Left colon (tissue), 2 donors: ENCODE measurements around the gene TMEM140. TPM values are rescaled to one million over a fixed set of nuclear protein-coding genes. Genes with fewer than 3 reads are reported as not detected.
"Not testable (repeated sequence)": the region's sequence is repeated elsewhere in the genome, so short reads cannot be mapped to it uniquely, and the experiment has no call there.

Experiments
- ATAC-seq: fragments of 200-7000 bp; cut with Tn5 transposase; one replicate; pipeline ENCODE4 v1.9.1; 2020; ENCODE audit warnings: mild to moderate bottlenecking, moderate library complexity
- DNase-seq, 2 donors: peaks; one replicate each; pipeline ENCODE4 v3.0.0-alpha.2; 2020
- intact Hi-C, 2 donors: fragments of 100-400 bp; cut with DNase I in 1 of 2; cut with micrococcal nuclease in 1 of 2; formaldehyde crosslinking; loops; one replicate each; pipeline versions ENCODE4 v1.11.2 to v1.14.0; 2022; cut with DNase I, micrococcal nuclease
- long read RNA-seq: library from polyadenylated mRNA; unstranded; transcript quantifications from one replicate; pipeline ENCODE4 v2.0.0, GENCODE V29; 2021
- total RNA-seq, 2 donors: library from RNA; stranded (reverse); fragmentation: NEBNext Ultra II Directional; extraction: Animal tissue kit (Norgen Biotek cat#: 25700); gene quantifications; one replicate each; pipeline ENCODE4 v1.2.1, GENCODE V29; 2021
- donor health status: DM: no; HTN: no; CAD: no.
- donor health status: DM: yes; HTN: yes; CAD: no.

TMEM140 gene
- total RNA-seq = 10 to 100 TPM in 1 of 2 donors, 1 to 10 TPM in 1; 7.4 to 18.3 TPM
- long read RNA-seq, transcript TMEM140-201 (2 exons, 1,997 nt) = major isoform, 15 of 18 reads
- long read RNA-seq, partial matches to known transcripts = 0 of 18 reads
- long read RNA-seq, other reads (novel, unspliced or antisense) = 3 of 18 reads

GRCh38 chr7:135147899-135148721 is at the start of gene TMEM140:
TMEM140 (plus strand) TSS chr7:135148072; CDS start chr7:135164442, 16,370 bp downstream.
- ATAC-seq = peak; percentile 94
- intact Hi-C loops = loop anchor here in 1 of 2 donors (5.0 kb wide), 1 partner anchor 161 kb away; the partner anchor contains the start of gene AGBL3
- peak; percentile 58 to 68 for DNase-seq

DNA sequence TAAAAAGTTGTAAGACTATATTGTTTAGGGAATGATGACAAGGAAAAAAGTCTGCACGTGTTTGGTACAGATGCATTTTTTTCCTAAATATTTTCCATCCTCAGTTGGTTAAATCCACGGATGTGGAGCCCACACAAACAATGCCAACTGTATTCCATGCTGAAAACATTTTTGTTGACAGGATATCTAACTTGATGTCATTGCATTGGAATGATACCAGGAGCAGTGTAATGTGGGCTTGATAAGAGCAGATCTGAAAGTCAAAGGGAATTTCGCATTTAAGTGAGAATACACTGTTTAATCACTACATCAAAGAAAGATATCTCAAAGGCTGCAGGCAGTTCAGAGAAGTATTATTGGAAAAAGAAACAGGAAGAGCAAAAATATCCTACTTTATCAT is 49.5 kb upstream of the TMEM140 start:
- DNase-seq (no peak), ATAC-seq (no peak)
- intact Hi-C loops = no loop called here

- intact Hi-C loops = no loop called here
- DNase-seq (no peak), ATAC-seq (no peak)
Observed at GRCh38 chr7:135100856-135101255, 47.0 kb upstream of the TMEM140 start.

DNA sequence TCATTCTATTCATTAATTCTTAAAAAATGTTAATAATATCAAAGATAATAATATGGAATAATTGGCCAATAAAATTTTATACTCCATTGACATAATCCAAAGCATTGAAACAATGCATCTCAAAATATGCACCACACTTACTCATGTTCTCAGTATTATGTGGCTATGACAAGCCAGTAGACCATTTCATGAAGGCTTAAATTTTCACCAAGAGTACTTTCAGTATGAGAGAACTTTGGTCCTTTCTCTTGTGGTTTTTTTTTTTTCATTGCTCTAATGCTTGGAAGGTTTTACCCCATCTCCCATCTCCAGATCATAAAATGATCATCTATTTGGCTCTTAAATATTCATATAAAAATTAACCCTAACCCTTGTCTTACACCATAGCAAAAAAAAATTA is 45.5 kb upstream of the TMEM140 start:
- no peak for ATAC-seq
- DNase-seq = no peak
- intact Hi-C loops = no loop called here

DNA sequence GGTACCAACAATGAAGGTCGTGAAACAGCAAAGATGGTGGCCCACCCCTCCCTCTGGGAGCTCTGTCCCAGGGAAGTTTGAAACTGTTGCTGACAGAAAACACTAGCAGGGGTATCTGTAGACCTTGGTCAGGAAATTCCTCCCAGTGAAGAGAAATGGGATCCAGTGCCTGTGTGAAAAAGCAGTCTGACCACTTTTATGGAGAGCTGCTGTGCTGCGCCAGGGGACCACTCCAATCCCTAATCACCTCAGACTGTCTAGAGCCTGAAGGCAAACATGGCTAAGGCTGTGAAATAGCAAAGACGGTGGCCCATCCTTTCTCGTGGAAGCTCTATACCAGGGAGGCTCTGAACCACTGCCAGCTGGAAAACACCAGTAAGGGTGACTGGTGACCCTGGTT is 38.3 kb upstream of the TMEM140 start:
- intact Hi-C loops = no loop called here

GRCh38 chr7:135109976-135110375 is 37.9 kb upstream of the TMEM140 start:
- DNase-seq = no peak
- ATAC-seq = no peak
- intact Hi-C loops = loop anchor here in 1 of 2 donors (10.0 kb wide), 1 partner anchor 45 kb away; no protein-coding TSS in a partner anchor

More for the DNA sequence above, 38.3 kb upstream of the TMEM140 start:
- ATAC-seq (no peak), DNase-seq (no peak)

- DNase-seq (no peak), ATAC-seq (no peak)
- intact Hi-C loops = loop anchor here in 1 of 2 donors (10.0 kb wide), 1 partner anchor 47 kb away; no protein-coding TSS in a partner anchor
Observed at GRCh38 chr7:135111379-135111778, 36.5 kb upstream of the TMEM140 start.

- intact Hi-C loops = loop anchor here in 1 of 2 donors (10.0 kb wide), 1 partner anchor 50 kb away; no protein-coding TSS in a partner anchor
- ATAC-seq (no peak), DNase-seq (no peak)
Observed at GRCh38 chr7:135114622-135115021, 33.2 kb upstream of the TMEM140 start.

GRCh38 chr7:135117096-135117495 is 30.8 kb upstream of the TMEM140 start:
- DNase-seq (no peak), ATAC-seq (no peak)
- intact Hi-C loops = loop anchor here in 1 of 2 donors (10.0 kb wide), 1 partner anchor 52 kb away; no protein-coding TSS in a partner anchor

DNA sequence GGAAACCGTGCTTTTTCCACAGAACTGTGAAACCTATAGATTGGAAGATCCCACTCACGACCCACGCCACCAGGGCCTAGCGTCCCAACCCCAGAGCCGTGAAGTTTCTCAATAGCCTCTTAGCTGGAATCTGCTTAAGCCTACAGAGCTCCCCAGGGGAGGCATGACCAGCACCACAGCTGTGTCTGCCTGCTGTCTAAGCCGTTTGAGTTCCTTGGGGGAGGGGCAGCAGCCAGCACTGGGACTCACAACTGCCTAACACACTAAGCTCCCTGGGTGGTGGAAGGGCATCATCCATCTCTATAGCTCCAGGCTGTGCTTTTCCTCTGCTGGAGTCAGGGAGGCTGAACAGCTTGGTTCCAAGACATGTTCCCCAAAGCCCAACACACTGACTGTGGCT is 26.0 kb upstream of the TMEM140 start:
- DNase-seq = no peak
- no peak for ATAC-seq
- intact Hi-C loops = no loop called here

DNA sequence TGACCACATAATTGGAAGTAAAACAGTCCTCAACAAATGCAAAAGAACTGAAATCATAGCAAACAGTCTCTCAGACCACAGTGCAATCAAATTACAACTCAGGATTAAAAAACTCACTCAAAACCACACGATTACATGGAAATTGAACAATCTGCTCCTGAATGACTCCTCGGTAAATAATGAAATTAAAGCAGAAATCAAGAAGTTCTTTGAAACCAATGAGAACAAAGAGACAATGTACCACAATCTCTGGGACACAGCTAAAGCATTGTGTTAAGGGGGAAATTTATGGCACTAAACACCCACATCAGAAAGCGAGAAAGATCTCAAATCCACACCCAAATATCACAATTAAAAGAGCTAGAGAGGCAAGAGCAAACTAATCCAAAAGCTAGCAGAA is 23.2 kb upstream of the TMEM140 start:
- ATAC-seq, intact Hi-C loops, DNase-seq: not testable (repeated sequence)

DNA sequence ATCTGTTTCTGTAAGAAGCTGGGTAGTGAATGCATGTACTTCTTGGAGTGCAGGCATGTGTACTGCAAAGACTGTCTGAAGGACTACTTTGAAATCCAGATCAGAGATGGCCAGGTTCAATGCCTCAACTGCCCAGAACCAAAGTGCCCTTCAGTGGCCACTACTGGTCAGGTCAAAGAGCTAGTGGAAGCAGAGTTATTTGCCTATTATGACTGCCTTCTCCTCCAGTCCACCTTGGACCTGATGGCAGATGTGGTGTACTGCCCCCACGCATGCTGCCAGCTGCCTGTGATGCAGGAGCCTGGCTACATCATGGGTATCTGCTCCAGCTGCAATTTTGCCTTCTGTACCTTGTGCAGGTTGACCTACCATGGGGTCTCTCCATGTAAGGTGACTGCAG is 18.9 kb upstream of the TMEM140 start:
- ATAC-seq = no peak
- intact Hi-C loops = no loop called here
- no peak for DNase-seq

DNA sequence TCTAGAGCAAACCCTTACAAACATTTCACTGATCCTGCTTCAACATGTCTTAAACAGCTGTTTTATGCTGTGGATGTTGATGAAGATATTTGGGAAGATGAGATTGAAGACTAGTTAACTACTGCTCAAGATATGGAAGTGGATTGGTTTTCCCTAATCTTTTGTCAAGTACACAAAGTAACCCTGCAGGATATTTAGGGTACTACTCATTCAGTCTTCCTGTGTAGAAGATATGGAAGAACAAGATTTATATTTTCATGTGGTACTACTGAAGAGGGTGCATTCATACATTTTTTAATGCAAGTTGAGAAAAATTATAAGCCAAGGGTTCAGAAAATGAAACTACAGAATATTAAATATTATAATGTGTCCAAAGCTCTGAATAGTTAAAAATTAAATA is 18.3 kb upstream of the TMEM140 start:
- intact Hi-C loops = no loop called here
- ATAC-seq (no peak), DNase-seq (no peak)

DNA sequence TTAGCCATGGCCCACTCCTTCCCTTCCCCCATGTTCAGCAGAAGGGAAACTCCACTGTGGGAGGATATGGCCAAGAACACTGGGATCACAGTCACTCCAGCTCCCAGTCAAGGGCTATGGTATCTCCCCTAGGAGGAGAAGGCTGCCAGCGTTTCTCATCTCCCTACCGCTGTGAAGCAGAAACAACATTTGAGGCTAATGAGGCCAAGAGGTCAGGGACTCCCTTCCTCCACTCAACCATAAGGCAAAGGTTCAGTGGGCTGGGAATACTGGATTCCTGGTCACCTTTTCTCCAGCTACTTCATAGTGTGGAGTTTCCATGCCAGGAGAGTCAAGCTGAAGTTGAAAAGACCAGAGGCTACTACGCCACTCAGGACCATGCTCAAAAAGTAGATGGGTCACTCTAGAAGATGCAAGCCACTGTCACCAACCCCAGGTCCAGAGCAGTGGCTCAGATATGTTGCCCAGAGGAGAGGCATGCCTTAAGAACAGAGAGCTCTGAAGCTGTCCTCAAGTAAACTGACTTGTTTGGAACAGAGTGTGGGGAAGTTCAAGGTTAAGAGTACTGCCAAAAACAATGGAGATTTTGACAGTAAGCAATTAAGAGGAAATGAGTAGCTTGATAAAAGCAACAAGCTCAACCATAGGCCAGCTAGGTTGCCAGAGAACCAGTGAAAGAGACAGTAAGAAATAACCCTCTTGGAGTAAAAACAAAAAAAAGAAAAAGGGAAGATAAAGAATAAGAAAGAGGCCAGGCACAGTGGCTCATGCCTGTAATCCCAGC is 3.8 kb upstream of the TMEM140 start:
- DNase-seq = no peak
- intact Hi-C loops = no loop called here
- ATAC-seq = no peak

DNA sequence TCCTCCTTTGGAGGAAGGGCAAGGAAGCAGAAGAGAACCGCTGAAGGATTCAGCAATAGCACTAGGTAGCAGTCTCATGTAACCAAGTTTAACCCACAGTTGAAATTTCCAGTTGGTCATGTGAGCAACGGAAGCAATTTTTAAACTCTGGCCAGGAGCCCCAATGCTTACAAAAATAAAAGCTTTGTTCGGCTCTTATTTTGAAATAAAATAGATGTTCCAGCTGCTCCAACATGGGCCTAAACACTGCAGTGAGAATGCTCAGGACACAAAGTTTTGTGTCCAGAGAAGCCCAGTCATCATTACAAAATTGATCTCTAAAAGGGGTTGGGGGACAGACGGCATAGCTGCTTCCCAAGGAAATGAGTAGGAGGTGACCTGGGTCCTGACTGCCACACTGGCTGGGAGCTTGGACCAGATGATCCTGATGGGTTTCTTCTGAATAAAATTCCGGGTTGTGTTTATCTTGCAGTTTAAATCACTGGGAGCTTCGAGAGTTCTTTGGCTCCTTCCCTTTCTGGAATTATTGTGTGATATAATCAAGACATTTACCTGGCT is 452 bp upstream of the TMEM140 start:
- peak; percentile 18 for ATAC-seq
- no peak for DNase-seq
- intact Hi-C loops = loop anchor here in 1 of 2 donors (5.0 kb wide), 1 partner anchor 160 kb away; the partner anchor contains the start of gene AGBL3

DNA sequence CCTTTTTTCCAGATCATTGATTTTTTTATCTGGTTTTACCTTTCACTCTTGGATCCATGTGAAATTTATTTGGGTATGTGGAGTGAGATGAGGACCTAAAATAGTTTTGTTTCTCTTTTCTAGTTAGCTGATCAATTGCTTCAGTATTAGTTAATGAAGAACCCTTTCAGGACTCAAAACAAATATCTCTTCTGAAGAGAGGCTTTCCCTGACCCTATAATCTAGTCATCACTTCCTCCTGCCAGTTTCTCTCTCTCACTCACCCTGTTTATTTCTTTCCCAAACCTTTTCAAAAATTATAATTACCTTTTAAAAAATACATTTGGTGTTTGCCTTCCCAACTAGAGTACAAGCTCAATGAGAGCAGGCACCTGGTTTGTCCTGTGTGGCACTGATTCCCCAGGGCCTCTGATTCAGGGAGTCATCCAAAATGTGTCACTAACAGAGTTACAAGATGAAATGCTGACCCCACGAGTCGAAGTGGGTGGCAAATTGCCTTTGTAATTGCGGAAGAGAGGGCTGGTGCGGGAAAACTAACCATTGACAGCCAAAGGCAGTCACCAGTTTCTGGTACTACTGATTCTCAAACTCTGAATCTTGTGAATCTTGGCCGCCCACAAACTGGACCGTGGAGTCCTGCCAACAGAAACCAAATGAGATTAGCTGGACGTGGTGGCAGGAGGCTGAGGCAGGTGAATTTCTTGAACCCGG is 2.4 kb downstream of the TMEM140 start:
- DNase-seq (no peak), ATAC-seq (no peak)
- intact Hi-C loops = no loop called here

DNA sequence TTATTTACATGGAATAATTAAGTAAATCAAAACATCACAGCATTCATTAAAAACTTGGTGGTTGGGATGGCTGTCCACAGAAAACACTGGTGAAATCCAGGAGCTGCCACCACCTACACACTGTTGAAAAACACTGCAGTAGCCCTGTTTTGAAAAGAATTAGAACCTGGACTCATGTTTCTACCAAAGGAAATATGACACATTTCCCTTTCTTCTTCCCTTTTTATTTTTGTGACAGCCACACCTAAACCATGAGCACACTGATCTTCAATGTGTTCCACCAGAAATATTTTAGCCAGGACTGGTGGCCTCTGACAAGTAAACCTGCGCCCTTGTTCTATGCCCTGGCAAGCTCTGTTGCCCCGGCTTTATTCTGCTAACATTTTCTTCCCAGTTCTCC is 3.3 kb downstream of the TMEM140 start:
- ATAC-seq (no peak), DNase-seq (no peak)
- intact Hi-C loops = no loop called here

- no peak for ATAC-seq
- intact Hi-C loops = no loop called here
- DNase-seq = no peak
Observed at GRCh38 chr7:135151533-135151932, 3.7 kb downstream of the TMEM140 start.
